IPS-11a (cell line): ENCODE results near the gene C1QTNF12.

Experiments used
- H3K4me3 ChIP-seq: one replicate; pipeline ENCODE4 v1.5.1; 2013; ENCODE audit warnings: low read depth, low read length, control low read depth

Gene C1QTNF12

DNA sequence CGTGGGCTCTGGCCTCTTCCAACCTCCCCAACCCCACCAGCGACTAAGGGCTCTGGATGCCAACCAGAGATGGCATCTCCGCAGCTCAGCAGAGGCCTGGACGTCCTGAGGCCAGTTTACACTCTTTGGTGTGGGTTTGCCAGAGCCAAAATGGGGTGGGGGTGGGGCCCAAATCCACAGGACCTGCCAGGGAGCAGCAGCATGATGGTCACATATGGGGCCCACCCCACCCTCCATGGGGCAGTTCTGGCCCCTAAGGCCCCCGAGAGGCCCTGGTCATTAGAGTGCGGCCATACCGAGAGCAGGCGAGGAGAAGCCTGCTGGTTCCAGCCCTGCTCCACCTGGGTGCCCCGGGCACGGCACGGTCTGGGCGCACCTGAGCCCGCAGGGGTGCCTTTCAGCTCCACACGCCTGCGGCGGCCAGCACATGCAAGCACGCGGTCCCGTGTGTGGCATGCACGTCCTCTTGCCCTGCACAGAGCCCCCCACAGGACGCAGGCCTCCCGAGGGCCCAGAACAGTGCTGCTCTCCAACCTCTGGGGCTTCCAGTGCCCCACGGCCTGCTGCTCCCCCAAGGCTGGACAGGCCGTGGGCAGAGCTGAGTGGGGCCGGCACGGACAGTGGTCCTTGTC lies 4.8 kb downstream of the C1QTNF12 start:
- H3K4me3 ChIP-seq, result no peak overlapping the region

DNA sequence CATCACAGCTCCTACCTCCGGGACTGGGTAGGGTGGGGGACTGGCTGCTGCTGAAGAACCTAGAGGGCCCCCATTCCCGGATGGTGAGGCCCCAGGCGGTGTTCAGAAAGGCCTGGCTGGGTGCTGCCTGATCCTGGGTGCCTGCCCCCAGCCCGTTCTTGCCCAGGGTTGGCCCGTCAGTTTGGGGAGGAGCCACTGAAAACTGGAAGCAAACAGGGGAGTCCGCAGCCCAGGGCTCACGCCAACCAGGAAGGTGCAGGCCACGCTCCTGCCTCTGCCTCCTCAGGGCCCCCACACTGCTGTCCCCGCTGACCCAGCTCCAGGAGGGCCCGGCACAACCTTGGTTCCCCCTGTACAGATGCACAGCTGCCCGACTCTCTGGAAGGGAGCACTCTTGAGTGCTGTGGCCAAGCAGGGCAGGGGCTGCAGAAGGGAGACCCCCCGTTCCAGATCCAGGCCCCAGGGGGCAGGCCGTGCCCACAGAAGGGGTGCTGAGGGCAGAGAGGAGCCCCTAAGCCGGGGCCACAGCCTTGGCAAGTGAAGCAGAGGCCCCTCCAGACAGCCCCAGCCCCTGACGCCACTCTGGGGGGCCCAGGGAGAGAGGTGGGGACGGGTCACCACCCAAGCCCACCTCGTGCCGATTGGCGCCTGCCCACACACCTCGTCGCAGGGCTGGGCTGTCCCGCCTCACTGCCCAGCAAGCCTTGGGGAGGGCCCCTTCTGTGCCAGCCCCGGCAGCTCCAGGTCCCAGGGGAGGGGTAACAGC lies 5.5 kb downstream of the C1QTNF12 start:
- no peak overlapping the region for H3K4me3 ChIP-seq

DNA sequence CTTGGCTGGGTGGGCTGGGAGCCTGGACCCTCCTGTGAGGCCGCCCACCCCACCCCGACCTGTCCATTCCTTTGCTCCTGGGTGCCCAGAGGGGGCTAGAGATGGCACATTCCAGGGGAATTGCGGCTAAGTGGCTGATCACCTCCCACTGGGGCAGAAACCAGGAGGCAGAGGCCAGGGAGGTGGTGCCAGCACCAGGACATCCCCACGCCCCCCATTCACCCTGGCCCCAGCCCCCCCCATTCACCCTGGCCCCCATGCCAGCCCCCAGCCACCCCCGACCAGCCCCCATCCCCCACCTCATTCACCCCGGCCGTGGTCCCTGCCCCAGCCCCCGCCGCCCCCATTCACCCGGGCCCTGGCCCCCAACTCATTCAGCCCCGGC lies 6.2 kb downstream of the C1QTNF12 start:
- no peak overlapping the region for H3K4me3 ChIP-seq

DNA sequence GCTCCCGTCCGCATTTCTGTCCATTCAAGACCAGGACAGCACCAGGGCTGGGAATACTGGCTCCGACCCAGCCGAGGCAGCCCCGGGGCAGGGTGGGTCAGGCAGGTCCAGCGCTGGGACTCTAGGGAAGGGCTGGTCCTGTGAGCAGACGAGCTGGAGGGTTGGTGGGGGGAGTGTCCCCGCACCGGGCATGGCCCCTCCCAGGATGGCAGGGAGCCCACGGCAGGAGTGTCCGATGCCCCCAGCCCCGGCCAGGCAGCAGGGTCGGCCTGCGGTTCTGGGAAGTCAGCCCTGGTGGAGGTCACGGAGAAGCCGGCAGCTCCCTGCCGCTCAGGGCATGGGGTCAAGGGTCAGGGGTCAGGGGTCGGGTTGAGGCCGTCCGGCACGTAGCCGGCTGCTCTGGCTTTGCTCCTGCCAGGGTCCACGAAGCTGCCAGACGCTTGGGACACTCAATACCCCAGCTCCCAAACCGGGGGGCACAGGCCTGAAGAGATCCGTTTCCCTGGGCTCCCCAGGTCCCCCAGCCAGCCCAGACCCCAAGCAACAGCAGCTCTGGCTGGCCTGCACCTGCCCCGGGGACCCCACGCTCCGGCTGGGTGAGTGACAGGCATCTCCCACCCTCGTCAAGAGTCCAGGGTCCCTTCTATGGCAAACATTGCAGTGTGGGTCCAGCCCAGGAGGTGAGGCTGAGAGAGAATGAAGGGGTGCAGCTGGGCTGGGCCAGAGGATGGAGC lies 6.7 kb downstream of the C1QTNF12 start:
- no peak overlapping the region for H3K4me3 ChIP-seq

DNA sequence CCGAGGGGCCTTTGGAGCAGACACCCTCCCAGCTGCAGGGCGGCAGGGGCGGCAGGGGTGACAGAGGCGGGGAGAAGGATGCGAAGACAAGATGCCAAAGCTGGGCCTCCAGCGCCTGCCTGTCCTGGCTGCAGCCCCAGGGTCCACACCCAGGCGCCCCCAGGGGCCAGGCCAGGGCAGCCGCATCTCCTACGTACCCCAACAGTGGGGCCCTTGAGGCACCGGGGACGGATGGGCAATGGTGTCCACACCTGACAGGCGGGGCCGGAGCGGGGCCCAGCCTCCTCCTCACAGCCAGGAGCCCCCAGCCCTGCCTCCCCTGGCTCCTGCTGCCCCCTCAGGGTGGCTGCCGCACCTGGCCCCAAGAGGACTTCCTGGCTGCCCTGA lies 7.3 kb downstream of the C1QTNF12 start:
- no peak overlapping the region for H3K4me3 ChIP-seq

DNA sequence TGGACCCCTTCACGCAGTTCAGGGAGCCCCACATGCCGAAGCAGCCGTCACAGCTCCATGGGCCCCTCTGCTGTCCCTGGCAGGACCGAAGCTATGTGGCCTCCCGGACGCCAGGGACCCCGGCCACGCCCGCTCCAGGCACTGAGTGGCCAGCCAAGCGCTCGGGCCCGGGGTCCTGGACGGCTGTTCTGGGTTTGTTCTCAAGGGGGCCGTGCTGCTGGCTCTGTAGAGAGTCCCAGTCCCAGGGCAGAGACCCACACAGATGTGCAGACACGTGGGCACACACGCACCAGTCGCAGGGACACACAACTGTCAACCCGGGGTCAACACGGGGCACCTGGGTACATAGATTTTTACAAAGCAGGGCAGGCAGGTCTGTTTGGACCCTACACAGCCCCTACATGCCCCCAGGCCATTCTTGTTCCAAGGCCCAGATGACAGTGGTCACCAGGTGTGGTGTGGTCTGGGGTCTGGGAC lies 7.8 kb downstream of the C1QTNF12 start:
- no peak overlapping the region for H3K4me3 ChIP-seq

DNA sequence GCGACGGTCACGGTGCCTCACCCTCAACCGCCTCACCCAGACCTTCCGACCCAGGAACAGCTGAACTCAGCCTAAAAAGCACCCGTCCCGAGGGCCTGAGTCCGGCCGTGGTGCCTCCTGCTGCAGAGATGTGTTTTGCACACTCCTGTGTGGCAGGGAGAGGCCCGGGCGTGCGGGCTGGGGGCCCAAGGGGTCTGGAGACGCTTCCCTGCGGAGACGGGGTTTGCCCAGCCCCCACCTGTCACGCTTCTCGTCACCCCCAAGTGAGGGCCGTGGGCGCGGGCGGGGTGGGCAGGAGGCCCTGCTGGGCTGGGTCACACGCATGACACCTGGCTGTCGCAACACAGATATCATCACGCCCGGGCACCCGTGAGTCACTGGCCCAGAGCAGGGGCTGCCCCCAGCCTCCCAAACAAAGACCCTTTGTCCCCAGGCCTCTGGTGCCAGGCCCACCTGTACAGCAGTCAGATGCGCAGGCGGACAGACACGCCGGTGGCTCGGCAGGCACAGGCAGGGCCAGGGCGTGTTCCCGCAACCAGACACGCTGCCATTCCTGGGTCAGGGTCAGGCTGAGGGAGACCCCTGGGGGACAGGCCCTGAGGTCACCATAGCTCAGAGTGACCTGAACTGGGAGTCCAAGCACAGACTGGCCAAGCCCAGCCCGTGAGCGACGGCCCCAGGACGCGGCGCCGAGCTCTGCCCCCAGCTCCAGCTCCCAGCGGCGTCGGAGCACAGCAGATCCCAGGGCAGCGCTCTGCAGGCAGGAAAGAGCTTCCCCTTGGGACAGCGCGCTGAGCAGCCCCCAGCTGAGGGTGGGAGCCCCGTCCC lies 8.4 kb downstream of the C1QTNF12 start:
- H3K4me3 ChIP-seq, result no peak overlapping the region

DNA sequence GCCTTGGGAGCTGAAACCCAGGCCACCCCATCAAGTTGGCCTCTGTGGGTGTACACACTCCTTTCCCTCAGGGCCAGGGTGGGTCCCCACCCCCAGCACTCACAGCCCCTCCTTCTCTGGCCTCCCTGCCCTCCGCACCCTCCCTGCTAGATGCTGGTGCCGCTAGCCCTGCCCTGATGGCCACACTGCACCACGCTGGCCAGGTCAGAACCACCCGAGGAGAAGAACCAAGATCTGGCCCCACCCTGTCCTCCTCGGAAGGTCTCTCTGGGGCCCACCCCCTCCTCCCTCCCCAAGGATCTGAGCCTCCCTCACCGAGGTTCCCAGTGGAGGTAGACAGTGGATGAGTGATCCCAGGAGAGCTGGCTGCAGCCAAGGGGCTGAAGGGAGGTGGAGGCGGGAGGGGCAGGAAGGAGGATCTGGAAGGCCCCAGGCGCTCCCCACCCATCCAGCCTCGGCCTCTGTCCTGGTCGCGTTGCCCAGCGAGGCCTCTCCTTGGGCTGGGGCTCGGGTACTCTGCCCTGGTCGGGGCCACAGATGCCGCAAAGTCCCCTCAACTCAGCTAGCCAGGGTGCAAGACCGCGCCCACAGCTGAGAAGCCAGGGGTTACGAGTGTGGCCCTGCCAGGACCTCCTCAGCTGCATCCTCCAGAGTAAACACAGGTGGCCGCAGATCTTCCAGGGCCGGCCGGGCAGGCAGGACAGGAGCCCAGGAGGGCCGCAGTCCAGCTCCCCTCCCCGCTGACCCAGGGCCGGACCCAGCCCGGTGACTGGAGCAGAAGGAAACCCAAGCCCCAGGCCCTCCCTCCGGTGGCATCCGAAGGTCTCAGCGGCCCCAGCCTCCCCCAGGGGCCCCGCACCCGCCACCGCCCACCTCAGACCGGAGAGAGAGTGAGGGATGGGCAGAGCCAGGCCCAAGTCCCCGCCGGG lies 9.3 kb downstream of the C1QTNF12 start:
- no peak overlapping the region for H3K4me3 ChIP-seq

DNA sequence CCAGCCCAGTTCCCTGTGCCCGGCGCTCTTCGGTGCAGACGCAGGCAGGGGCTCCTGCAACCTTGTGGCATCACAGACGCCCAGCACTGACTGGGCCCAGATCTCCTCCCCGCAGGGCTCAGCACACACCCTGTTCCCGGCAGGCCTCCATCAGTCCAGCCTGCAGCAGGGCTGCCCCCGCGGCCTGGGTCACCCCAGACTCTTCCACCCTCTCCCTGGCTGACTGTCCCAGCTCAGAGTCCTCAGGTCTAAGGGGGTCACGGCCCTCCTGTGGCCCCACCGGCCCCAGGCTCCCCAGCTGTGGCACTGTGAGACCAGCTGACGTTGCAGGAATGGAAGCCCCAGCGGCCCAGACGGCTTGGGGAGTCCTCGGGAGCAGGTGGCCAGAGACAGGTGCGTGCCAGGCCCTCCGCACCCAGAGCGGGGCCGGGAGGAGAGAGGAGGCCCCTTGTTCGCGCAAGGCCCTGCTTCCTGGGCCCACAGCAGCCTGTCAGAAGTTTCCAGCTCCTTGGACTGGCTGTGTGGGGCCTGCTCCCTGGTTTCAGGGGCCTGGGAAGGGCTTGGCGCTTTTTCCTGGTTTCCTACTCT lies 10.3 kb downstream of the C1QTNF12 start:
- H3K4me3 ChIP-seq, result no peak overlapping the region

DNA sequence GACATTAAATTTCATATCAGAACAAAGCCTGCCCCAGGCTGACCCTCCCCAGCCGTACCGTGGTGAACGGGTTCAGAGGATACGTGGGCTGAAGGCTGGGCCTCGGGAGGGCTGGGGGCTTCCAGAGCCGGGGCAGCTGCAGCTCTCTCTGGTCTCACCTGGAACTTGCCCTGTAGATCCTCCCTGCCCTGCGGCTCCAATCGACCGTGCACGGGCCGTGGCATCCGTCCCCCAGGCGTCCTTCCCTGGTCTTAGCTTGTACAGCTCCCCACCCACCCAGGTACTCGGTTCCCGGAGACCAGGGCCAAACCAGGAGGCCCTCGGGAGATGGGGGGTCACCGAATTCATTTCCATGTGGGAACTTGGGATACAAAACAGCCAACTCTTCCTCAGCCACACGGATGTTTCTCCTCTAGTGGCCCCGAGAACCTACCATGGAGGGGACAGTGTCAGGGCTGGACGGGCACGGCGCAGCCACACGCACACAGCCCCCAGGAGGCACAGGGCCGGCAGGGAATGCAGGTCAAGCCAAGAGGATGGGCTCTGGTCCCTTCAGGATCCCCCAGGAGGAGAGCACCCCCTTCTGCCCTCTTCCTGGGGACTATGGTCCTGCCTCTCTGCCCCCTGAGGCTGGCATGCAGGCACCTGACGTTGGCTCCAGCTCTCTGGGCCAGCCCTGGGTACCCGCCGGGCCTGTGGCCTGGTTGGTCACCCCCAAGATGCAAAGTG lies 11.3 kb downstream of the C1QTNF12 start:
- H3K4me3 ChIP-seq, result no peak overlapping the region

DNA sequence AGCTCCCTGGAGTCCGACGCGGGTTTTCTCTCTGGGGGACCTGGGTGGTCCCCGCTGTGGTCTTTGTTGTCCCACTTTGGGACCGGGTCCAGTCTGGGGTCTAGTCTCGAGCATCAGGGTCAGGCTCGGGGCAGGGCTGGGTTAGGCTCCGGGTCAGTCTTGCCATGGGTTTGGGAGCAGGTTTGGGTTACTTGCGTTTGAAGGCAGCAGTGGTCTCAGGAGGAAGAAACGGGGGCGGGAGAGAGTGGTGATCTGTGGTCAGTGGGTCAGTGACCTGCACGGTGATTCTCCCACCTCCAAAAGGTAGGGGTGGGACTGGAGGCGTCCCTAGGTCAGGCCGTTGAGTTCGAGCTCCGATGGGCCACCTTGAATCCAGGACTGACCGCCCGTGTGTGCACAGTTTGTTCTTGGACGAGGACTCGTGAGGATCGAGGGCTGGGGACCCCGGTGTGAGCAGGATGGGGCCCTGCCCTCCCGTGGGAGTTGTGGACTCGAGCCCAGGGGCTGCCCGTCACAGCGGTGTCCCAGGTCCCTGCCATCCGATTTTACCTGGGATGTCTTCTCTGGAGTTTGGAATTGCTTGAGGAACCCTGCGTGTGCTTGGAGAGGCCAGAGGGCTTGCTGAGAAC lies 12.2 kb downstream of the C1QTNF12 start:
- no peak overlapping the region for H3K4me3 ChIP-seq

DNA sequence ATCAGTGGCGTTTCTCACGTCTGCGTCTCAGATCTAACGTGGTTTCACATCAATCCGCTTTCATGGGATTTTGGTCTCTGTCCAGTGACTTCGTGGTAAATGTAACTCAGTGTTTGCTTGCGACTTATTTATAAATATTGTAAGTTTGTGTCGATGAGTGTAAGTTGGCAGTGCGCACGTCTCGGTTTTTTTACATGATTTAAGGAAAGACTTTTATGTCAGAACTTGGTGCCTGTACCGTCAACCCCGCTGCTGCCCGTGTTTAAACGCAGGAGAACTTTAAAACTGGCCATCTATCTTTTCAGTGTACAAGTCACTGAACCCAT lies 13.0 kb downstream of the C1QTNF12 start:
- no peak overlapping the region for H3K4me3 ChIP-seq

DNA sequence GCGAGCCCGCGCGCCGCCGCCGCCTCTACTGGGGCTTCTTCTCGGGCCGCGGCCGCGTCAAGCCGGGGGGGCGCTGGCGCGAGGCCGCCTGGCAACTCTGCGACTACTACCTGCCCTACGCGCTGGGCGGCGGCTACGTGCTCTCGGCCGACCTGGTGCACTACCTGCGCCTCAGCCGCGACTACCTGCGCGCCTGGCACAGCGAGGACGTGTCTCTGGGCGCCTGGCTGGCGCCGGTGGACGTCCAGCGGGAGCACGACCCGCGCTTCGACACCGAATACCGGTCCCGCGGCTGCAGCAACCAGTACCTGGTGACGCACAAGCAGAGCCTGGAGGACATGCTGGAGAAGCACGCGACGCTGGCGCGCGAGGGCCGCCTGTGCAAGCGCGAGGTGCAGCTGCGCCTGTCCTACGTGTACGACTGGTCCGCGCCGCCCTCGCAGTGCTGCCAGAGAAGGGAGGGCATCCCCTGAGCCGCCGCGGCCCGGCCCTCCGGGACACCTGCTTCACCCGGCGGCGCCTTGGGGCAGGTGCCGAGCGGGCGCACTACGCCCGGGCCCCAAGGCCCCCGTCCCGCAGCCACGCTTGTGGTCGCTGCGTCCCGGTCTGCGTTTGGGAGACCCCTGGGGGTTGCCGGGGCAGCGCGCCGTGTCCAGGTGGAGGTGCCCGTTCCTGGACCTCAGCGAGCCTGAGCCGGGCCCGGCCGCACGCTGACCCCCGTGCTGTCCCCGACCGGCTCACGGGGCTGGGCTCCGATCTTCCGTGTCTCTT lies 13.5 kb downstream of the C1QTNF12 start:
- no peak overlapping the region for H3K4me3 ChIP-seq

DNA sequence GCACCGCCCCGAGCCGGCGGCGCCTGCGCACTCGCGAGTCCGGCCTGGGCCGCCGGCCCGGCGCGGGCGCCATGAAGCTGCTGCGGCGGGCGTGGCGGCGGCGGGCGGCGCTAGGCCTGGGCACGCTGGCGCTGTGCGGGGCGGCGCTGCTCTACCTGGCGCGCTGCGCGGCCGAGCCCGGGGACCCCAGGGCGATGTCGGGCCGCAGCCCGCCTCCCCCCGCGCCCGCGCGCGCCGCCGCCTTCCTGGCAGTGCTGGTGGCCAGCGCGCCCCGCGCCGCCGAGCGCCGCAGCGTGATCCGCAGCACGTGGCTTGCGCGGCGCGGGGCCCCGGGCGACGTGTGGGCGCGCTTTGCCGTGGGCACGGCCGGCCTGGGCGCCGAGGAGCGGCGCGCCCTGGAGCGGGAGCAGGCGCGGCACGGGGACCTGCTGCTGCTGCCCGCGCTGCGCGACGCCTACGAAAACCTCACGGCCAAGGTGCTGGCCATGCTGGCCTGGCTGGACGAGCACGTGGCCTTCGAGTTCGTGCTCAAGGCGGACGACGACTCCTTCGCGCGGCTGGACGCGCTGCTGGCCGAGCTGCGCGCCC lies 14.2 kb downstream of the C1QTNF12 start, which contains the start of gene B3GALT6:
Gene B3GALT6, plus strand, starts transcription at position 30 of the 588 bp plus-strand sequence. Its CDS starts 42 bp downstream, at position 72.
- H3K4me3 ChIP-seq, result peak within 1 kb of the TSS; percentile 80

DNA sequence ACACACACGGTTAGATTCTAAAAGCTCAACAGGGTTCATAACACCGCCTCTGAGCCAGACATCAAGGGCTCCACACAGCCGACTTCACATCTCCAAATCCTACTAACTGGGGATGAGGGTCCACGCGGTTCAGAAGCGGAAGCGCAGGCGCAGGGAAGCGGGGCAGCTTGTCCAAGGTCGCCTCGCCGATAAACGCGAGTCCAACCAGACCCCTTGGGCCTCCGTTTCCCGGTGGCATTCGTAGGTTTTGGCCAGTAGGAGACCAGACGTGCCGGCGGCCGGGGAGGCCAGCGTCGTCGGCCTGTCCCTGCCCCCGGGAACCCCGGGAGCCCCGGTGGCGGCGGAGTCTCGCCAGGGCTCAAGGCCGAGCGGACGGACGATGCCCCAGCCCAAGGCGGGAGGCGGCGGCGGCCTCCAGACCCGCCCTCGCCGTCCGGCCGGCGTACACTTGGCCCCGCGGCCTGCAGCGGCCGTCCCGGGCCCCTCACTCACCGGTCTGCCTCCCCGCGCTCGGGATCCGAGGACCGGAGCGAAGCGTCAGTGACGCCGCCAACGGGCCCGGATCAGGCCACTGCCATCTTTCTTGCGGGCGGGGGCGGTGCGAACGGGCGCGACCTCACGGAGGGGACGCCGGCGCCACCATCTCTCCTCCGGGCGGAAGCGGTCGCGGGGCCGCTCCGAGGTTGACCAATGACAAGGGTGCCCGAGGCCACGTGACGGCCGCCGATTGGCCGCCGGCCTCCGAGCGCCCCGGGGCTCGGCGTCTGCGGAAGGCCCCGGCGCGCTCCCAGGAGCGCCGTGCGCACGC lies 14.9 kb downstream of the C1QTNF12 start, which contains the start of gene SDF4:
Gene SDF4, minus strand, starts transcription at position 602 of the 808 bp plus-strand sequence. CDS start 3,229 bp downstream, outside the sequence.
- peak within 1 kb of the TSS; percentile 80 for H3K4me3 ChIP-seq

DNA sequence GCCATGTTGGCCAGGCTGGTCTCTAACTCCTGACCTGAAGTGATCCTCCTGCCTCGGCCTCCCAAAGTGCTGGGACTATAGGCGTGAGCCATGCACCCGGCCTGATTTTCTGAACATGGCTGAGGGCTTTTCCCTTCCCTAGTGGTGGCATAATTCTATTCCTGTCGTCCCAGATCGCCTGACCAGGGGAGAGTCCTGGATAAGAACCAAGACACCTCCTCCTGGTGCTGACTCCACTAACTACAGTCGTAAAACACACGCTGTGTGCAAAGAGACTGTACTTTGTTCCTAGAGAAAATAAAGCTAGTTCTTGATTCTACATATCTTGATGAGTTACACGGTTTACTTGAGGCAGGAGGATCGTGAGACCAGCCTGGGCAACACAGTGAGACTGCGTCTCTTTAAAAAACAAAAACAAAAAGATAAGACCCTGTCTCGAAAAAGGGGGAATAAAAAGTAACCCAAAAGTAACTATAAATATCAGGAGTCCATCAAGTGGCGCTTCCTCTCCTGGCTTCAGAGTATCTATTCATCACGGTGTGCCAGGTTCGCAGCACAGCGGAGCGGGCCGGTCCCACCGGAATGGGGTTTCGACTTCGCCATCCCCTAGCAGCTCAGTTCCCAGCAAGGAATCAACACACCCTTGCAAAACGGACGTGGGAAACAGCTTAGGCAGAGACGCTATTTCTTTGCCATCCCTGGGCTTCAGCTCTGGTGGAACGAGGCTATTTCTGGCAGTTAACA lies 15.7 kb downstream of the C1QTNF12 start:
- peak overlapping the region; percentile 80 for H3K4me3 ChIP-seq
